Endothelial cell of umbilical vein (primary cell): ENCODE results near the gene ACTG2. TPM values are rescaled to one million over a fixed set of nuclear protein-coding genes. Genes with fewer than 3 reads are reported as not detected.

Experiments used
- BruUV-seq: library from RNA; stranded (reverse); fragments of 400-500 nt; replicated peaks from 2 replicates; lab custom pipeline; 2021; lab: Mats Ljungman, UMichigan
- CTCF ChIA-PET: fragments of 300-600, 350-600 bp; sonication (Branson Sonifier 250); formaldehyde crosslinking; loops from one replicate; lab custom pipeline; 2021; ENCODE audit warnings: antibody characterized with exemption, inconsistent platforms; lab: Charles Lee
- POLR2A ChIA-PET: fragments of 300-600, 350-600 bp; sonication (Branson Sonifier 250); formaldehyde crosslinking; loops from one replicate; lab custom pipeline; 2021; ENCODE audit warnings: antibody characterized with exemption, inconsistent platforms; lab: Charles Lee
- DNase-seq: peaks from one replicate; pipeline ENCODE4 v3.0.0-alpha.2; 2011; ENCODE audit warnings: low read depth, low spot score
- FAIRE-seq: peaks from 2 replicates; lab custom pipeline; 2011; peaks lifted over from hg19 to GRCh38; lab: Jason Lieb, UNC
- H2AFZ ChIP-seq: 2 replicates; pipeline ENCODE4 v1.6.0; 2012; ENCODE audit warnings: low read depth, low read length, control low read depth, inconsistent platforms
- H3K27ac ChIP-seq: 2 replicates; pipeline ENCODE4 v1.5.1; 2011; ENCODE audit warnings: low read depth, mild to moderate bottlenecking, control low read depth, low read length, moderate library complexity; ENCODE audit not compliant: insufficient read depth
- H3K27me3 ChIP-seq, 2 experiments: 2 replicates each; pipeline versions ENCODE4 v1.6.0 to v1.6.1; 2011; ENCODE audit warnings: low read length in 2 of 2, mixed read lengths in 1 of 2; ENCODE audit not compliant: control insufficient read depth in 2 of 2, insufficient read depth in 2 of 2
- H3K36me3 ChIP-seq, 2 experiments: 2 replicates in 1 of 2; 3 replicates in 1 of 2; pipeline ENCODE4 v1.5.1; 2011; ENCODE audit warnings: low read length in 2 of 2, mild to moderate bottlenecking in 1 of 2, moderate library complexity in 1 of 2; ENCODE audit not compliant: control insufficient read depth in 2 of 2, insufficient read depth in 2 of 2; ENCODE audit errors: extremely low read depth in 1 of 2
- H3K4me1 ChIP-seq: 3 replicates; pipeline ENCODE4 v1.5.1; 2011; ENCODE audit warnings: mild to moderate bottlenecking, low read length; ENCODE audit not compliant: control insufficient read depth, insufficient read depth; ENCODE audit errors: extremely low read depth
- H3K4me2 ChIP-seq: 2 replicates; pipeline ENCODE4 v1.6.1; 2011; ENCODE audit warnings: low read length, control low read depth, mixed read lengths; ENCODE audit not compliant: insufficient read depth
- H3K4me3 ChIP-seq, 3 experiments: fragments of 200-600 bp in 1 of 3; sonication (generic), shearing (Covaris generic) in 1 of 3; replicated peaks in 1 of 3; 2 replicates each; pipeline ENCODE4 v1.5.1; 2011 to 2016; ENCODE audit warnings: control low read depth in 3 of 3, low read length in 3 of 3, mild to moderate bottlenecking in 2 of 3, inconsistent platforms in 1 of 3, low read depth in 1 of 3, moderate library complexity in 1 of 3; ENCODE audit not compliant: insufficient read depth in 1 of 3
- H3K79me2 ChIP-seq: 2 replicates; pipeline ENCODE4 v1.6.0; 2012; ENCODE audit warnings: low read length, inconsistent platforms; ENCODE audit not compliant: control insufficient read depth, insufficient read depth
- H3K9ac ChIP-seq: replicated peaks from 2 replicates; pipeline ENCODE3; 2011; ENCODE audit warnings: low read length, control low read depth; ENCODE audit not compliant: insufficient read depth; ENCODE audit errors: extremely low read depth
- H3K9me1 ChIP-seq: replicated peaks from 3 replicates; pipeline ENCODE4 v1.6.0; 2011; ENCODE audit warnings: mild to moderate bottlenecking, low read length; ENCODE audit not compliant: control insufficient read depth, insufficient read depth; ENCODE audit errors: extremely low read depth
- H3K9me3 ChIP-seq: replicated peaks from 2 replicates; pipeline ENCODE4 v1.5.1; 2012; ENCODE audit warnings: low read length, inconsistent platforms; ENCODE audit not compliant: control insufficient read depth, insufficient read depth
- H4K20me1 ChIP-seq: replicated peaks from 2 replicates; pipeline ENCODE3; 2011; ENCODE audit warnings: mild to moderate bottlenecking, low read length; ENCODE audit not compliant: control insufficient read depth, insufficient read depth; ENCODE audit errors: extremely low read depth
- EZH2 ChIP-seq: IDR thresholded peaks from 2 replicates; pipeline ENCODE4 v1.6.1; 2012; ENCODE audit warnings: borderline replicate concordance, low read depth, mild to moderate bottlenecking, moderate library complexity, low read length, inconsistent platforms; ENCODE audit not compliant: severe bottlenecking
- FOS ChIP-seq: IDR thresholded peaks from 2 replicates; pipeline ENCODE4 v1.6.1; 2011; ENCODE audit warnings: mild to moderate bottlenecking, low read length, moderate library complexity, borderline replicate concordance; ENCODE audit not compliant: insufficient read depth
- GATA2 ChIP-seq: IDR thresholded peaks from 2 replicates; pipeline ENCODE4 v1.7.0; 2011; ENCODE audit warnings: low read depth, mild to moderate bottlenecking, moderate library complexity, mixed read lengths, low read length; ENCODE audit not compliant: insufficient read length, insufficient read depth
- JUN ChIP-seq: IDR thresholded peaks from 2 replicates; pipeline ENCODE4 v1.6.1; 2011; ENCODE audit warnings: borderline replicate concordance, low read depth; ENCODE audit not compliant: insufficient read length, insufficient read depth
- MYC ChIP-seq: IDR thresholded peaks from one replicate; pipeline ENCODE4 v1.6.1; 2011; ENCODE audit warnings: mild to moderate bottlenecking, low read depth, low read length
- POLR2A ChIP-seq: IDR thresholded peaks from 2 replicates; pipeline ENCODE4 v1.6.1; 2012; ENCODE audit warnings: low read depth, mild to moderate bottlenecking, control low read depth, low read length
- POLR2AphosphoS5 ChIP-seq: IDR thresholded peaks from 2 replicates; pipeline ENCODE4 v1.6.1; 2012; ENCODE audit warnings: low read depth, mild to moderate bottlenecking, control low read depth, low read length, moderate library complexity; ENCODE audit not compliant: insufficient read depth
- dilution Hi-C: fragments of 300-500 bp; cut with MboI; formaldehyde crosslinking; loops from one replicate; pipeline ENCODE4 v1.15.0; 2019; ENCODE audit warnings: low sequenced_read_pairs; ENCODE audit not compliant: extremely low pct_ligation_motif_present
- intact Hi-C: fragments of 100-400 bp; cut with micrococcal nuclease; formaldehyde crosslinking; loops from one replicate; pipeline ENCODE4 v1.10.0; 2022
- polyA plus RNA-seq, 4 experiments: library from polyadenylated mRNA; depleted of rRNA in 3 of 4; stranded (reverse) in 3 of 4; unstranded in 1 of 4; fragments of >200 nt; gene quantifications; 2 replicates each; pipeline versions ENCODE4 v1.2.1 to v1.2.3, GENCODE V29; 2011 to 2012; ENCODE audit warnings: missing spikeins in 1 of 4
- total RNA-seq: library from RNA; stranded (reverse); gene quantifications from 2 replicates; pipeline ENCODE4 v1.2.3, GENCODE V29; 2021
- TF ChIP-seq, protein P1 (sequence below), 2 donors: IDR thresholded peaks; 1 replicate in 1 of 2; 2 replicates in 1 of 2; pipeline ENCODE4 v1.5.1; 2011; ENCODE audit warnings: low read length in 2 of 2, mild to moderate bottlenecking in 2 of 2, moderate library complexity in 2 of 2, control low read depth in 1 of 2, inconsistent platforms in 1 of 2, low read depth in 1 of 2; ENCODE audit not compliant: insufficient read depth in 1 of 2; ENCODE audit errors: extremely low read depth in 1 of 2
- TF ChIP-seq, protein P2 (sequence below): IDR thresholded peaks from 2 replicates; pipeline ENCODE4 v1.6.1; 2011; ENCODE audit not compliant: insufficient read depth, insufficient read length

The ACTG2 gene
- total and polyA plus RNA-seq, 2 donors (not counting 3 experiments of a cell fraction or from before 2014, with no cell fraction given): not detected

DNA sequence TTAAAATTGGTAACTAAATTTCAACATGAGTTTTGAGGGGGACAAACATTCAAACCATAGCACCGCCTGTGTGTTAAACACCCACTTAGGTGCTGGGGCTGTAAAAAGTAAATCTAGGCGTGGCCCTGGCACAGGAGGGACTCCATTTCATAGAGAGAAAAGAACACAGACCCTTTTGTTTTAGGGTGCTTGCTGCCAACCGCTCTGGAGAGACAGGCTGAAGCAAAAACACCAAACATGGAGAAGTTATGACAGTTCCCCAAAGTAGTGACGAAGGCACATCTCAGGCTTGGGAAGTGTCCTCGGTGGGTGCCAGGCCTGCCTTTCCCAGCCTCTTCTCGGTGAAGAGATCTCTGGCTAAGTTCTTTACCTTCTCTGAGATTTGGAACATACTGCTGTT is 5.1 kb downstream of the ACTG2 start:
- ChIA-PET POLR2A (no interaction called here), CTCF (no interaction called here)
- Histone ChIP-seq H3K9me1 (no peaks in the 10 kb centered on the region), H2AFZ (no peak overlapping the region), H3K27ac (no peak overlapping the region), H3K27me3 (peaks cover 11 to 13% of the 10 kb centered on the region in 2 experiments), H4K20me1 (no peaks in the 10 kb centered on the region), H3K4me3 (no peak overlapping the region), H3K9ac (no peak overlapping the region), H3K4me2 (no peak overlapping the region), H3K4me1 (no peaks in the 10 kb centered on the region), H3K79me2 (no peaks in the 10 kb centered on the region), H3K36me3 (no peaks in the 10 kb centered on the region), H3K9me3 (no peaks in the 10 kb centered on the region)
- dilution Hi-C loops (no loop called here), intact Hi-C loops (no loop called here)
- DNase-seq (no peak), FAIRE-seq (no peak)
- BruUV-seq: no TSS peak
- TF ChIP-seq, protein P1, sequence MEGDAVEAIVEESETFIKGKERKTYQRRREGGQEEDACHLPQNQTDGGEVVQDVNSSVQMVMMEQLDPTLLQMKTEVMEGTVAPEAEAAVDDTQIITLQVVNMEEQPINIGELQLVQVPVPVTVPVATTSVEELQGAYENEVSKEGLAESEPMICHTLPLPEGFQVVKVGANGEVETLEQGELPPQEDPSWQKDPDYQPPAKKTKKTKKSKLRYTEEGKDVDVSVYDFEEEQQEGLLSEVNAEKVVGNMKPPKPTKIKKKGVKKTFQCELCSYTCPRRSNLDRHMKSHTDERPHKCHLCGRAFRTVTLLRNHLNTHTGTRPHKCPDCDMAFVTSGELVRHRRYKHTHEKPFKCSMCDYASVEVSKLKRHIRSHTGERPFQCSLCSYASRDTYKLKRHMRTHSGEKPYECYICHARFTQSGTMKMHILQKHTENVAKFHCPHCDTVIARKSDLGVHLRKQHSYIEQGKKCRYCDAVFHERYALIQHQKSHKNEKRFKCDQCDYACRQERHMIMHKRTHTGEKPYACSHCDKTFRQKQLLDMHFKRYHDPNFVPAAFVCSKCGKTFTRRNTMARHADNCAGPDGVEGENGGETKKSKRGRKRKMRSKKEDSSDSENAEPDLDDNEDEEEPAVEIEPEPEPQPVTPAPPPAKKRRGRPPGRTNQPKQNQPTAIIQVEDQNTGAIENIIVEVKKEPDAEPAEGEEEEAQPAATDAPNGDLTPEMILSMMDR (IDR thresholded peaks at IDR 0.05; ENCODE audit: extremely low read depth in 1 of 2, insufficient read depth in 1 of 2, low read depth in 1 of 2, low read length in 2 of 2): no peak
- no peak for TF ChIP-seq POLR2AphosphoS5
- no peak for TF ChIP-seq FOS
- no peak for TF ChIP-seq JUN
- no peak for TF ChIP-seq POLR2A
- TF ChIP-seq, protein P2, sequence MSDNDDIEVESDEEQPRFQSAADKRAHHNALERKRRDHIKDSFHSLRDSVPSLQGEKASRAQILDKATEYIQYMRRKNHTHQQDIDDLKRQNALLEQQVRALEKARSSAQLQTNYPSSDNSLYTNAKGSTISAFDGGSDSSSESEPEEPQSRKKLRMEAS: no peak
- no peak for TF ChIP-seq MYC
- TF ChIP-seq EZH2: no peak
- no peak for TF ChIP-seq GATA2
